GM19463 (cell line): ENCODE data around the gene TBC1D21.

Experiments
- ATAC-seq: cut with Tn5 transposase; IDR thresholded peaks from one replicate; pipeline ENCODE4 v1.9.1; 2021; ENCODE audit warnings: mild to moderate bottlenecking, moderate library complexity; ENCODE audit not compliant: unreplicated experiment

The TBC1D21 gene

GRCh38 chr15:73857193-73857920, 16.0 kb upstream of the TBC1D21 start:
- no peak for ATAC-seq

GRCh38 chr15:73858062-73858461, 15.3 kb upstream of the TBC1D21 start:
- ATAC-seq = no peak

- no peak for ATAC-seq
Observed at GRCh38 chr15:73862276-73862675, 11.1 kb upstream of the TBC1D21 start.

GRCh38 chr15:73865379-73865778, 8.0 kb upstream of the TBC1D21 start:
- no peak for ATAC-seq

DNA sequence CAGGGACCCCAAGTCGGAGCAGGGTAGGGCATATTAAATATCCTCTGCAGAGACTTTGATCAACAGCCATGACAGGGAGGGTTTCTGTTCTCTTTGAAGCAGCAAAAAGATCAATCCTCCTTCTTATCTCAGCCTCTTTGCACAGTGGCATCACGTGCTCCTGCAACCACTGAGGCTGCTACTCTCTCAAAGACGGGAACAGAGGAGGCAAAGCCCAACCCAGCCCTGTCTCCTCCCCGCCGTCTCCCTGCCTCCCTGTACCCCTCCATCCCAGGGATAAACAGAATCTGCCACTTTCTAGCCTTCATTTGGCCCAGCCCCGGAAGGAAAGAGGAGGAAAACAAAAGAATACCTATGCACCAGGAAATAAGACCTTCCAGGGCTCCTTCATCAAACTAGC, 7.5 kb upstream of the TBC1D21 start:
- no peak for ATAC-seq

DNA sequence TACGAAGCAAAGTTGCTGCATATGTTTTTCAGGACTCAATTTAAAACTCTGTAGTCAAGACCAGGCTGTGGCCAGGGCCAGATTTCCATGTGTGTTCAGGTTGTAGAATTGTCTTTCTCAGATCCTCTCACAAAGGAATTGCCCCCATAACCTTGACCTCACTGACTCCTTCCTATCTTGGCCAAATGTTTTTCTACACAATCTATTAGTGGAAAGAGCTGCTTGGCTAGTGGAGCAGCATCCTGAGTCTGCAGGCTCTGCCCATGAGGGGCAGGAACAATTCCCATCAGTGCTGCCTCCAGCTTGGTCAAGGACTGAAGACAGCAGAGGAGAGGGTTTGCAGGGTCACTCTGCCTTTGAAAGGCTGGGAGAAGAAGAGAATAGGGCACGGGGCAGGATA, 6.9 kb upstream of the TBC1D21 start:
- no peak for ATAC-seq

DNA sequence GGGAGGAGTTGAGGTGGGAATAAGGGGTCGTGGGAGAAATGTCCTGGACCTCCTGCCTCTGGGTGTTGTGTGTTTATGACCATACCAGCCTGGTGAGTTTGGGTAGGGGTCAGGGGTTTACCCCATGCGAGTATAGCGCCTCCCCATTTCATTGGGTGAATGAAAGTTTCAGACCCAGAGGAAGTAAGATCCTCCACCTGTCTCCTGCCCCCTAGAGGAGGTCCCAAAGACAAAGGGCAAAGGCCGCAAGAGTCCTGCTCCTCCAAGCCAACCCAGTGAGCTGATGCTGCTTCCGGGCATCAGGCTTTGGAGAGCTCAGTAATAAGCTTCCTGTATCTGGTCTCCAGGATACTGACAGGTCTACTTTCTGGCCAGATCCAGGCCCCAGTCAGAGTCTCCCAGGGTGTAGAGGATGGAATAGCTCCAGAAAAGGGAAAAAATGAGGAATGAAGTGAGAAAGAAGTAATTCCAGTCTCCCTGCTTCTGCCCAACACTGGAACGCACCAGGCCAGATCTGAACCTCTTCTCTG, 6.4 kb upstream of the TBC1D21 start:
- no peak for ATAC-seq

- no peak for ATAC-seq
Observed at GRCh38 chr15:73867426-73867825, 5.9 kb upstream of the TBC1D21 start.

GRCh38 chr15:73867956-73868355, 5.4 kb upstream of the TBC1D21 start:
- ATAC-seq = no peak

GRCh38 chr15:73869216-73869995, 4.0 kb upstream of the TBC1D21 start:
- no peak for ATAC-seq

GRCh38 chr15:73870700-73871408, 2.5 kb upstream of the TBC1D21 start:
- ATAC-seq = no peak

GRCh38 chr15:73872346-73872745, 1.0 kb upstream of the TBC1D21 start:
- ATAC-seq = no peak

GRCh38 chr15:73873889-73874511, 636 bp downstream of the TBC1D21 start:
- ATAC-seq = no peak

GRCh38 chr15:73879426-73879825, 6.1 kb downstream of the TBC1D21 start:
- ATAC-seq = no peak

DNA sequence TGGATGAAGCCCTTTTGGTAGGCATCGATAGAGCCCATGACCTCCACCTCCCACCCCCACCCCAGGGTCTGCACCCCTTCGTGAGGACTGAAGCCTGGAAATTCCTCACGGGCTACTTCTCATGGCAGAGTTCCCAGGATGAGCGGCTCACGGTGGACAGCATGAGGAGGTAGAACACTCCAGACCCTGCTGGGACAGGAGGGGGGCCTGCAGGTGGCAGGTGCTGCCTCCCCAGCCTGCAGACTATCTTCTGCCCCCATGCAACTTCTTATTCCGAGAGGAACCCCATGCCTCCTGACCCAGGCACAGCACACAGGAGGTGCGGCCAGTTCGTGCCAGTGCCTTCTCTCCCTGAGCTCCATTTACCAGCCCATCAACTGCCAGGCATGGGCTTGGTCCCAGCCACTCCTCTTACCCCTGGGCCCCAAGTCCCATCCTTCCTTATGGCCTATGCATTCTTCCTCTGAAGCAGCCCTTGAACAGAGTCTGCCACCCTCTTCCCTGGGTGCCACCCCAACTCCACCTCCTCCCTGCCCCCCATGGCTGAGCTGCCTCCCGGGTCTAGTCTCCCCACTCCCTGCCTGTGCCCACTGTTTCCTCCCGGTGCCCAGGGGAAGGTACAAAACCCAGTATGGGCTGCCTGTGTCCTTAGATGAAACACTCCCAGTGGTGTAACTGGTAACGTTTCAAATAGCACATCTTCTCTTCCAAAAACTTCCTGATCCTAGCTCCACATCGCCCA, 8.4 kb downstream of the TBC1D21 start:
- ATAC-seq = no peak

DNA sequence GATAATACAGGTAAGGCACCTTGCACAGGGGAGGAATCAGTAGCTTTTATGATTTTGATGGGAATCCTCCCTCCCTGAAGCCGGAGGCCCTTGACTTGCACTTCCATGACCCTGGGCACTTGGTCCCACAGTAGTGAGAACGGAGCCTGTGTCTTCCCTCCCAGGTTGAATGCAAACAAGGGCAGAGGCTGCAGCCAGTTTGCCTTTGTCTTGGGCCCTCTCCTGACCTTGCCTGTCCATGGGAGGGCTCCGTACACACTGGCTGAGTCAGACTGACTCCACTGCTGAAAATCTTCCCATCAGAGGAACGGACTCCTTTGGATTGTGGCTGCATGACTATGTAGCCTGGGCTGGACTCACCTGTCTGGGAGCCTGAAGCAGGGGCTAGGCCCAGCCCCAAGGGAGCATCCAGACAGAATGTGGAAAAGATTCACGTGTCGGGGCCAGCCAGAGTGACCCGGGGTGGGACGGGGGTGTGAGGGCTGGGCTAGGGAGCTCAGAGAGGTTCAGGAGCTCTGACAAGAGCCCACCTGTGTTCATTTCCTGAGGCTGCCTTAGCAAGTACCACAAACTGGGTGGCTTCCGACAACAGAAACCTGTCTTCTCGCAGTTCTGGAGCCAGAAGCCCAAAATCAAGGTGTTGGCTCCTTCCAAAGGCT, 9.5 kb downstream of the TBC1D21 start:
- no peak for ATAC-seq

- ATAC-seq = no peak
Observed at GRCh38 chr15:73884159-73884558, 10.8 kb downstream of the TBC1D21 start.

DNA sequence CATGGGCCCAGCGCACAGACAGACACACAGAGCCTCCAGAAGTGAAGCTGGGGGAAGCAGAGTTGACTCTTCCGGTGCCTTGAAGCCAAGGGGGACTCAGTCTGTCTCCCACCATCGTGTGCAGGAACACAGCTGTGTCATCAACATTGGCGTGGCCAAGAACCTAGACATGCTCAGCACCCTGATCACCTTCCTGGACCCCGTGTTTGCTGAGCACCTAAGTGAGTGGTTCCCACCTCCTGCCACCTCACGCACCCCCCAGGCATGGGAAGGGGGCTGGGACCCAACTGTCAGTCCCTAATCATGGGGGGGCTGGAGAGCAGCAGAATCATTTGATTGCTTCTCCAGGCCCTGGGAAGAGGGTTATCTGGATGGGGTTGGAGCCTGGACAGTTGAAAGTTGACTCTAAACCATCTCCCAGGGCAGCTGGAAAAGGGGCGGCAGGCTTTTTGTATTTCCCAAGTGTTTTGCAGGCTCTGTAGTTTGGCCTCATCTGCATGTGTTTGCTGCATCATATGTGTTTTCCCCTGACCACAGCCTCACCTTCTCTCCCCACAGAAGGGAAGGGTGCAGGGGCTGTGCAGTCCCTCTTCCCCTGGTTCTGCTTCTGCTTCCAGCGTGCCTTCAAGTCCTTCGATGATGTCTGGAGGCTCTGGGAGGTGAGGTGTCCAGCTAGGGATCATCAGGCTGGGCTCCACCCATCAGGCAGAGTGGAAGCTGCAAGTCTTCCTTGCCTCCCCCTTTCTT, 12.8 kb downstream of the TBC1D21 start:
- no peak for ATAC-seq

GRCh38 chr15:73886717-73887345, 13.5 kb downstream of the TBC1D21 start:
- ATAC-seq = no peak
